ENCODE measurements around the gene AGBL4.

- TF ChIP-seq GATA2 (IDR thresholded peaks at IDR 0.05; ENCODE audit: low read depth, low read length) (no peak), GATA3 (IDR thresholded peaks at IDR 0.05; ENCODE audit: low read depth, low read length) (no peak)
These were observed 1442.5 kb downstream of the AGBL4 start for GRCh38 chr1:48581270-48581669.

Measured in SH-SY5Y (cell line).